IMR-90 (cell line): ENCODE measurements around the gene FBXL16. TPM values are rescaled to one million over a fixed set of nuclear protein-coding genes. Genes with fewer than 3 reads are reported as not detected.

Experiments used
- ATAC-seq: fragments of 200-7000 bp; cut with Tn5 transposase; 2 replicates; pipeline ENCODE4 v1.9.1; 2020; ENCODE audit warnings: low read depth, mild to moderate bottlenecking, moderate library complexity
- BruUV-seq: library from RNA; stranded (reverse); fragments of 400-500 nt; replicated peaks from 2 replicates; lab custom pipeline; 2021; lab: Mats Ljungman, UMichigan
- CTCF ChIA-PET: fragments of 300-600 bp; formaldehyde crosslinking; extraction: SDS; loops from one replicate; lab custom pipeline; 2021; ENCODE audit warnings: antibody characterized with exemption; lab: Yijun Ruan, JAX
- POLR2A ChIA-PET: fragments of 300-600 bp; sonication (Branson Sonifier 250); formaldehyde crosslinking; loops from one replicate; lab custom pipeline; 2022; ENCODE audit warnings: antibody characterized with exemption; ENCODE audit not compliant: unreplicated experiment; lab: Charles Lee
- DNase-seq: peaks from one replicate; pipeline ENCODE4 v3.0.0; 2013
- H2AFZ ChIP-seq: replicated peaks from 2 replicates; pipeline ENCODE3; 2013; ENCODE audit warnings: low read length, mild to moderate bottlenecking; ENCODE audit not compliant: poor library complexity
- H2AK5ac ChIP-seq: 2 replicates; pipeline ENCODE4 v1.6.1; 2013; ENCODE audit warnings: low read depth, low read length, inconsistent platforms
- H2AK9ac ChIP-seq: replicated peaks from 2 replicates; pipeline ENCODE3; 2013; ENCODE audit warnings: mild to moderate bottlenecking, low read depth, low read length, moderate library complexity; ENCODE audit not compliant: poor library complexity
- H2BK120ac ChIP-seq: 2 replicates; pipeline ENCODE4 v1.6.1; 2013; ENCODE audit warnings: low read depth, low read length, inconsistent platforms
- H2BK15ac ChIP-seq: 3 replicates; pipeline ENCODE4 v1.6.1; 2013; ENCODE audit warnings: low read depth, low read length, inconsistent platforms
- H2BK20ac ChIP-seq: 2 replicates; pipeline ENCODE4 v1.6.1; 2013; ENCODE audit warnings: low read depth, mild to moderate bottlenecking, inconsistent platforms, low read length, moderate library complexity
- H2BK5ac ChIP-seq: 2 replicates; pipeline ENCODE4 v1.6.1; 2013; ENCODE audit warnings: mild to moderate bottlenecking, low read depth, low read length, inconsistent platforms; ENCODE audit not compliant: poor library complexity, severe bottlenecking
- H3K14ac ChIP-seq: replicated peaks from 2 replicates; pipeline ENCODE4 v1.6.1; 2013; ENCODE audit warnings: low read depth, low read length, inconsistent platforms
- H3K18ac ChIP-seq: 2 replicates; pipeline ENCODE4 v1.6.1; 2013; ENCODE audit warnings: low read depth, low read length, control low read depth
- H3K23ac ChIP-seq: 2 replicates; pipeline ENCODE4 v1.6.1; 2013; ENCODE audit warnings: low read depth, low read length, inconsistent platforms
- H3K27ac ChIP-seq: 2 replicates; pipeline ENCODE4 v1.5.1; 2013; ENCODE audit warnings: mild to moderate bottlenecking, control low read depth, low read length; ENCODE audit not compliant: insufficient read depth
- H3K27me3 ChIP-seq: 2 replicates; pipeline ENCODE4 v1.6.1; 2013; ENCODE audit warnings: low read length; ENCODE audit not compliant: control insufficient read depth, insufficient read depth
- H3K36me3 ChIP-seq: 2 replicates; pipeline ENCODE4 v1.6.1; 2013; ENCODE audit warnings: low read length, mixed read lengths; ENCODE audit not compliant: control insufficient read depth, insufficient read depth
- H3K4ac ChIP-seq: 2 replicates; pipeline ENCODE4 v1.6.1; 2013; ENCODE audit warnings: low read depth, low read length, inconsistent platforms
- H3K4me1 ChIP-seq: 2 replicates; pipeline ENCODE4 v1.6.1; 2013; ENCODE audit warnings: low read length, mixed read lengths; ENCODE audit not compliant: control insufficient read depth, insufficient read depth
- H3K4me2 ChIP-seq: 2 replicates; pipeline ENCODE4 v1.6.1; 2013; ENCODE audit warnings: low read depth, mild to moderate bottlenecking, control low read depth, low read length, moderate library complexity
- H3K4me3 ChIP-seq: 2 replicates; pipeline ENCODE4 v1.5.1; 2013; ENCODE audit warnings: low read depth, mild to moderate bottlenecking, control low read depth, low read length, moderate library complexity; ENCODE audit not compliant: insufficient read depth
- H3K56ac ChIP-seq: 2 replicates; pipeline ENCODE4 v1.6.1; 2013; ENCODE audit warnings: low read length, inconsistent platforms; ENCODE audit not compliant: insufficient read depth; ENCODE audit errors: extremely low read depth
- H3K79me1 ChIP-seq, 2 experiments: 2 replicates each; pipeline ENCODE4 v1.6.1; 2013; ENCODE audit warnings: low read length in 2 of 2, inconsistent platforms in 1 of 2, low read depth in 1 of 2
- H3K9ac ChIP-seq: 2 replicates; pipeline ENCODE4 v1.6.1; 2013; ENCODE audit warnings: low read depth, low read length, control low read depth
- H3K9me1 ChIP-seq: 2 replicates; pipeline ENCODE4 v1.6.1; 2013; ENCODE audit warnings: low read length, inconsistent platforms; ENCODE audit not compliant: insufficient read depth
- H3K9me3 ChIP-seq: 2 replicates; pipeline ENCODE4 v1.6.1; 2013; ENCODE audit warnings: low read length; ENCODE audit not compliant: control insufficient read depth, insufficient read depth
- H4K20me1 ChIP-seq: 2 replicates; pipeline ENCODE4 v1.6.1; 2013; ENCODE audit warnings: low read length, inconsistent platforms; ENCODE audit not compliant: insufficient read depth
- H4K5ac ChIP-seq: 2 replicates; pipeline ENCODE4 v1.6.1; 2013; ENCODE audit warnings: mild to moderate bottlenecking, low read depth, low read length, control low read depth
- H4K8ac ChIP-seq, 2 experiments: 2 replicates each; pipeline ENCODE4 v1.6.1; 2013; ENCODE audit warnings: low read depth in 2 of 2, low read length in 2 of 2, control low read depth in 1 of 2, inconsistent platforms in 1 of 2
- H4K91ac ChIP-seq: 2 replicates; pipeline ENCODE4 v1.6.1; 2013; ENCODE audit warnings: low read depth, low read length, inconsistent platforms; ENCODE audit not compliant: insufficient read depth
- BHLHE40 ChIP-seq: fragments of 150-350 bp; IDR thresholded peaks from 2 replicates; pipeline ENCODE4 v1.6.1; 2016; ENCODE audit warnings: mild to moderate bottlenecking, low read depth, low read length
- CEBPB ChIP-seq: IDR thresholded peaks from 2 replicates; pipeline ENCODE4 v1.6.1; 2012; ENCODE audit warnings: low read depth, low read length, improper control_type of control experiment
- CHD1 ChIP-seq: IDR thresholded peaks from 2 replicates; pipeline ENCODE4 v1.6.1; 2012; ENCODE audit warnings: low read depth, low read length, improper control_type of control experiment
- CTCF ChIP-seq: conservative IDR thresholded peaks from 2 replicates; pipeline ENCODE4 v1.5.1; 2012; ENCODE audit warnings: mild to moderate bottlenecking, low read depth, low read length, improper control_type of control experiment
- FOS ChIP-seq: fragments of 150-350 bp; IDR thresholded peaks from 2 replicates; pipeline ENCODE4 v1.6.1; 2016; ENCODE audit warnings: low read depth, low read length
- NFE2L2 ChIP-seq: fragments of 150-350 bp; IDR thresholded peaks from 2 replicates; pipeline ENCODE4 v1.6.1; 2016; ENCODE audit warnings: low read depth, mild to moderate bottlenecking, low read length
- POLR2A ChIP-seq: IDR thresholded peaks from 2 replicates; pipeline ENCODE4 v1.6.1; 2012; ENCODE audit warnings: mild to moderate bottlenecking, low read depth, low read length
- RAD21 ChIP-seq: IDR thresholded peaks from 2 replicates; pipeline ENCODE4 v1.6.1; 2012; ENCODE audit warnings: low read length, improper control_type of control experiment
- RCOR1 ChIP-seq: IDR thresholded peaks from 2 replicates; pipeline ENCODE4 v1.6.1; 2012; ENCODE audit warnings: mild to moderate bottlenecking, low read length, improper control_type of control experiment; ENCODE audit not compliant: insufficient replicate concordance
- RFX5 ChIP-seq: IDR thresholded peaks from 2 replicates; pipeline ENCODE4 v1.8.0; 2012; ENCODE audit warnings: low read depth, mild to moderate bottlenecking, low read length, moderate library complexity
- SMC3 ChIP-seq: fragments of 150-350 bp; IDR thresholded peaks from 2 replicates; pipeline ENCODE4 v1.6.1; 2016; ENCODE audit warnings: low read depth, mild to moderate bottlenecking, antibody characterized with exemption, low read length, moderate library complexity
- USF2 ChIP-seq: fragments of 150-350 bp; IDR thresholded peaks from 2 replicates; pipeline ENCODE4 v1.6.1; 2017; ENCODE audit warnings: mild to moderate bottlenecking, antibody characterized with exemption, low read length, low read depth
- WGBS, 2 experiments: methylation state at CpG; one replicate each; pipeline versions ENCODE4 v1.1.5 to v1.1.7; 2013; ENCODE audit warnings: missing lambda C conversion rate in 2 of 2; ENCODE audit not compliant: insufficient read length in 1 of 2; ENCODE audit errors: extremely low coverage in 2 of 2; 5-methylcytosine and 5-hydroxymethylcytosine counted together
- dilution Hi-C: fragments of 300-500 bp; cut with HindIII; formaldehyde crosslinking; loops from one replicate; pipeline ENCODE4 v1.14.3; 2018; ENCODE audit warnings: low sequenced_read_pairs; ENCODE audit not compliant: unreplicated experiment
- in situ Hi-C: fragments of 300-500 bp; cut with MboI; formaldehyde crosslinking; loops from 3 replicates; pipeline ENCODE4 v1.14.3; 2019; ENCODE audit warnings: low sequenced_read_pairs, inconsistent platforms, mixed read lengths
- intact Hi-C: fragments of 100-400 bp; cut with micrococcal nuclease; formaldehyde crosslinking; loops from 2 replicates; pipeline ENCODE4 v1.10.0; 2022
- polyA plus RNA-seq, 3 experiments: library from polyadenylated mRNA; depleted of rRNA; stranded (reverse); fragments of >200 nt; gene quantifications; 2 replicates each; pipeline ENCODE4 v1.2.3, GENCODE V29; 2012; ENCODE audit warnings: low replicate concordance in 1 of 3
- total RNA-seq: library from RNA; depleted of rRNA; stranded (reverse); fragments of >200 nt; gene quantifications from 2 replicates; pipeline ENCODE4 v1.2.3, GENCODE V29; 2012

FBXL16 gene
- total and polyA plus RNA-seq, 2 of the 4 experiments (the other 2 are of a cell fraction), result 0.18 to 2.2 TPM

- peaks cover 76% of the 10 kb centered on the region for H3K27me3 ChIP-seq
- no peak overlapping the region for H3K4me3 ChIP-seq
- no peak overlapping the region for H4K5ac ChIP-seq
- H2AFZ ChIP-seq, result no peak overlapping the region
- H3K9me1 ChIP-seq, result no peaks in the 10 kb centered on the region
- no peak overlapping the region for H3K14ac ChIP-seq
- no peak overlapping the region for H2AK9ac ChIP-seq
- no peak overlapping the region for H4K91ac ChIP-seq
- H3K36me3 ChIP-seq, result no peaks in the 10 kb centered on the region
- no peak overlapping the region for H3K27ac ChIP-seq
- H4K20me1 ChIP-seq, result peaks cover 14% of the 10 kb centered on the region
- no peak overlapping the region for H3K56ac ChIP-seq
- no peaks in the 10 kb centered on the region for H3K79me1 ChIP-seq
- WGBS, 2 experiments, result no CpG with 5 or more reads among the region's 7 CpGs
- intact Hi-C loops (no loop called here), in situ Hi-C loops (loop anchor here (25.0 kb wide), 1 partner anchor 358 kb away; the partner anchor contains the start of gene SSTR5), dilution Hi-C loops (no loop called here)
- H2BK20ac ChIP-seq, result no peak overlapping the region
- DNase-seq, result no peak
- H3K23ac ChIP-seq, result no peak overlapping the region
- H2BK5ac ChIP-seq, result no peak overlapping the region
- no peak overlapping the region for H2AK5ac ChIP-seq
- no peak for ATAC-seq
- ChIA-PET POLR2A (no interaction called here), CTCF (no interaction called here)
- no peaks in the 10 kb centered on the region for H3K4me1 ChIP-seq
- no peak overlapping the region for H3K4ac ChIP-seq
- no peak overlapping the region for H3K4me2 ChIP-seq
- H2BK15ac ChIP-seq, result no peak overlapping the region
- TF ChIP-seq RAD21 (no peak), CEBPB (no peak), SMC3 (no peak), CHD1 (no peak), FOS (no peak), BHLHE40 (no peak), NFE2L2 (no peak), CTCF (no peak), RFX5 (no peak), POLR2A (no peak), RCOR1 (no peak), USF2 (no peak)
- BruUV-seq, result no TSS peak
- no peak overlapping the region for H2BK120ac ChIP-seq
- H3K9me3 ChIP-seq, result no peaks in the 10 kb centered on the region
- H3K18ac ChIP-seq, result no peak overlapping the region
- H3K9ac ChIP-seq, result no peak overlapping the region
- no peak overlapping the region for H4K8ac ChIP-seq
These were observed 1.6 kb downstream of the FBXL16 start for GRCh38 chr16:704047-704446.
